ENCODE results near the gene BCL7B.

The BCL7B gene

GRCh38 chr7:73520673-73521635, 36.5 kb downstream of the BCL7B start:
- Histone ChIP-seq H3K9me3 (ENCODE audit: control insufficient read depth in 2 of 2, low read length in 2 of 2) (no peaks in the 10 kb centered on the region), H3K27ac (ENCODE audit: low read depth in 2 of 2, low read length in 2 of 2) (peak overlapping the region; percentile 93), H3K4me3 (ENCODE audit: low read length in 2 of 2) (peak overlapping the region; percentile 83 to 95), H3K36me3 (ENCODE audit: control insufficient read depth in 2 of 2, insufficient read depth in 2 of 2, low read length in 2 of 2) (peaks cover 8% of the 10 kb centered on the region in 2 donors), H3K4me1 (ENCODE audit: control insufficient read depth in 2 of 2, insufficient read depth in 2 of 2, low read length in 2 of 2) (peaks cover 11 to 13% of the 10 kb centered on the region in 2 donors), H3K9ac (ENCODE audit: low read depth in 1 of 2, low read length in 2 of 2) (peak overlapping the region; percentile 78 to 85), H3K27me3 (ENCODE audit: control insufficient read depth in 2 of 2, insufficient read depth in 2 of 2, low read length in 2 of 2) (no peaks in the 10 kb centered on the region)

- H3K9ac ChIP-seq (ENCODE audit: low read depth in 1 of 2, low read length in 2 of 2) = peak overlapping the region in 1 of 2 donors; percentile 78
- H3K27ac ChIP-seq (ENCODE audit: low read depth in 2 of 2, low read length in 2 of 2) = no peak overlapping the region
Observed at GRCh38 chr7:73519867-73520672, 37.4 kb downstream of the BCL7B start.

DNA sequence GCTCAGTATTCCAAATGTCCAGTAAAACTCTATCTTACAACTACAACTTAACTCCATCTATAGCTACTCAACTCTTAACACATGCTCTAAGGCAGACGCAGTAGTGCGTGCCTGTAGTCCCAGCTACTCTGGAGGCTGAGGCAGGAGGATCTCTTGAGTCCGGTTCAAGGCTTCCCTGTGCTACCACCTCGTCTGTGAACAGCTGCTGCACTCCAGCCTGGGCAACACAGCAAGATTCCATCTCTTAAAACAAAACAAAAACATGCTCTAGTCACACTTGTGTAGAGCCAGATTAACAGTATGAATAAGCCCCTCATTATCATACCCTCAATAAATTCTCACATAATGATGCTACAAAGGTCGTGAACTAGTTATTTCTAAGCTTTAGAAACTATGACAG, 39.0 kb downstream of the BCL7B start:
- Histone ChIP-seq H3K4me3 (ENCODE audit: low read length in 2 of 2) (no peak overlapping the region), H3K27me3 (ENCODE audit: control insufficient read depth in 2 of 2, insufficient read depth in 2 of 2, low read length in 2 of 2) (no peaks in the 10 kb centered on the region), H3K27ac (ENCODE audit: low read depth in 2 of 2, low read length in 2 of 2) (no peak overlapping the region), H3K36me3 (ENCODE audit: control insufficient read depth in 2 of 2, insufficient read depth in 2 of 2, low read length in 2 of 2) (peaks cover 16 to 18% of the 10 kb centered on the region in 2 donors), H3K4me1 (ENCODE audit: control insufficient read depth in 2 of 2, insufficient read depth in 2 of 2, low read length in 2 of 2) (peaks cover 11 to 13% of the 10 kb centered on the region in 2 donors), H3K9ac (ENCODE audit: low read depth in 1 of 2, low read length in 2 of 2) (no peak overlapping the region), H3K9me3 (ENCODE audit: control insufficient read depth in 2 of 2, low read length in 2 of 2) (no peaks in the 10 kb centered on the region)

More at GRCh38 chr7:73519867-73520672, 37.4 kb downstream of the BCL7B start:
- peak overlapping the region; percentile 8 to 83 for H3K4me3 ChIP-seq (ENCODE audit: low read length in 2 of 2)
- H3K4me1 ChIP-seq (ENCODE audit: control insufficient read depth in 2 of 2, insufficient read depth in 2 of 2, low read length in 2 of 2) = peaks cover 11 to 13% of the 10 kb centered on the region in 2 donors
- H3K9me3 ChIP-seq (ENCODE audit: control insufficient read depth in 2 of 2, low read length in 2 of 2) = no peaks in the 10 kb centered on the region
- H3K27me3 ChIP-seq (ENCODE audit: control insufficient read depth in 2 of 2, insufficient read depth in 2 of 2, low read length in 2 of 2) = no peaks in the 10 kb centered on the region
- peaks cover 12 to 14% of the 10 kb centered on the region in 2 donors for H3K36me3 ChIP-seq (ENCODE audit: control insufficient read depth in 2 of 2, insufficient read depth in 2 of 2, low read length in 2 of 2)

DNA sequence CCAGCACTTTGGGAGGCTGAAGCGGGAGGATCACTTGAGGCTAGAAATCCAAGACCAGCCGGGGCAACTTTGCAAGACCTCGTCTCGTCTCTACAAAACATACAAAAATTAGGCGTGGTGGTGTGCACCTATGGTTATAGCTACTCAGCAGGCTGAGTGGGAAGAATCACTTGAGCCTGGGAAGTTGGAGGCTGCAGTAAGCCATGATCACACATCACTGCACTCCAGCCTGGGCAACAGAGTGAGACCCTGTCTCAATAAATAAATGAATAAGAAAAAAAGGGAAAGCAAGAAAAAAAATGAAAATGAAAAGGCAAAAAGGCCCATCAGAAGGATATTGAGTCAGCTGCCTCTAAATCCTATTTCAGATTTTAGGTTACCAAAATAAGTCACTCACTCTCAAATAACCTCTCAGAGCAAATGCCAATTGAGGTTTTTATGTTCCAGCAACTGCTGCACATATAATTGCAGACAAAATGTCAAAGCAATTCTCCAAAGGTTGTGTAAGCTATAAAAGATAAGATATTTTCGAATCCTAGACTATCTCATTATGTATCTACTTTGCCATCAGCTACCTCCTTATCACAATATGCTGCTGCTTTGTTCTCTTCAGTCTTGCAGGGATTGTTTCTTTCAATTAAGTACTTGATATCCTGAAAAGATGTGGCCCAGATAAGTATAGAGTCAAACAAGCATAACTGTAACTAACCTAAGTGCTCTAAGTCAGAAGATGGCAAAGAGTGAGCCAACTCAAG, 40.1 kb downstream of the BCL7B start:
- Histone ChIP-seq H3K27me3 (ENCODE audit: control insufficient read depth in 2 of 2, insufficient read depth in 2 of 2, low read length in 2 of 2) (no peaks in the 10 kb centered on the region), H3K4me1 (ENCODE audit: control insufficient read depth in 2 of 2, insufficient read depth in 2 of 2, low read length in 2 of 2) (peaks cover 9 to 11% of the 10 kb centered on the region in 2 donors), H3K9me3 (ENCODE audit: control insufficient read depth in 2 of 2, low read length in 2 of 2) (no peaks in the 10 kb centered on the region), H3K9ac (ENCODE audit: low read depth in 1 of 2, low read length in 2 of 2) (no peak overlapping the region), H3K4me3 (ENCODE audit: low read length in 2 of 2) (no peak overlapping the region), H3K27ac (ENCODE audit: low read depth in 2 of 2, low read length in 2 of 2) (no peak overlapping the region), H3K36me3 (ENCODE audit: control insufficient read depth in 2 of 2, insufficient read depth in 2 of 2, low read length in 2 of 2) (peaks cover 16 to 24% of the 10 kb centered on the region in 2 donors)

DNA sequence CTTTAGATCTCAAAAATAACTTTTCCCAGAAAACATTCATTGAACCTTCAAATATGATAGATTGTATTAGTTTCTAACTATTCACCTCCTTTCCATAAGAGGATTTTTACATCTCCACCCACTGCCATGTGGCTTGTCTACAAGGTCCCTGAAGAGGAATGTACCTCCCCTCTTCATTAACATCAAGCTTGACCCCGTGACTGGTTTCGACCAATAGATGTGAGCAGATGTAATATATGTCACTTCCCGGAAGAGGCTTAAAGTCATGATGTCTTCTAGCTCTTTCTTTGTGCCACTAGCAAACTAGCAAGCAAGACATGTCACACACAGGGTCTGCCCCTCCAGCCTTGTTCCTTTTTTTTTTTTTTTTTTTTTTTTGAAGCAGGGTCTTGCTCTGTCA, 42.3 kb downstream of the BCL7B start:
- H3K27me3 ChIP-seq (ENCODE audit: control insufficient read depth in 2 of 2, insufficient read depth in 2 of 2, low read length in 2 of 2) = no peaks in the 10 kb centered on the region
- peaks cover 22 to 31% of the 10 kb centered on the region in 2 donors for H3K36me3 ChIP-seq (ENCODE audit: control insufficient read depth in 2 of 2, insufficient read depth in 2 of 2, low read length in 2 of 2)

DNA sequence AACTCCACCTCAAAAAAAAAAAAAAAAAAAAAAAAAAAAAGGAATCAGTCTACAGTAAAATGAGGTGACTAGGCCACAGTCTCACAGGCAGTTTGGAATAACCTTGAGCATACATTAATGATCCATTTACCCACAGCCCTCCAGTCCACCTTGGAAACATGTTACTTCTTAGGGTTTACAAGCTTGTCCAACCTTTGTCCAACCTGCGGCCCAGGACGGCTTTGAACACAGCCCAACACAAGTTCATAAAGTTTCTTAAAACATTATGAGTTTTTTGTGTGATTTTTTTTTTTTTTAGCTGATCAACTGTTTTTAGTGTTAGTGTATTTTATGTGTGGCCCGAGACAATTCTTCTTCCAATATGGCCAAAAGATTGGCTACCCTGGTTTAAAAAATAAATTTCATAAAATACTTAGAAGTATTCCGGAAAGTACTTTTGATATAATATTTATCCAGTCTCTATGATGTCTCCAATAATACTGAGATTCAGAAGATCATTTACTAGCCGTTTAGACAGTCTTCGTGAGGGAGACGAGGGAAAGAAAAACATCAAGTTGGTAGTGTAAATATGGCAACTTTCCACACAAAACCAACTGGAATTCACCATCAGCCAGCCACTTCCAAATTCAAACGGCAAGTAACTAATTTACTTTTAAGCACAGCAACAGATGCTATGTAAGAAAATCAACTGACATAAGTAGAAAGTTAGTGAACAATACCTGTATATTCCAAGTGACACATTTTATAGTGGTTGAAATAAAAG, 45.3 kb downstream of the BCL7B start:
- Histone ChIP-seq H3K36me3 (ENCODE audit: control insufficient read depth in 2 of 2, insufficient read depth in 2 of 2, low read length in 2 of 2) (peaks cover 35 to 47% of the 10 kb centered on the region in 2 donors), H3K4me1 (ENCODE audit: control insufficient read depth in 2 of 2, insufficient read depth in 2 of 2, low read length in 2 of 2) (no peaks in the 10 kb centered on the region)

More for the DNA sequence above, 42.3 kb downstream of the BCL7B start:
- no peak overlapping the region for H3K4me3 ChIP-seq (ENCODE audit: low read length in 2 of 2)
- H3K4me1 ChIP-seq (ENCODE audit: control insufficient read depth in 2 of 2, insufficient read depth in 2 of 2, low read length in 2 of 2) = peaks cover 5% of the 10 kb centered on the region in 2 donors
- H3K27ac ChIP-seq (ENCODE audit: low read depth in 2 of 2, low read length in 2 of 2) = no peak overlapping the region
- no peak overlapping the region for H3K9ac ChIP-seq (ENCODE audit: low read depth in 1 of 2, low read length in 2 of 2)
- no peaks in the 10 kb centered on the region for H3K9me3 ChIP-seq (ENCODE audit: control insufficient read depth in 2 of 2, low read length in 2 of 2)

DNA sequence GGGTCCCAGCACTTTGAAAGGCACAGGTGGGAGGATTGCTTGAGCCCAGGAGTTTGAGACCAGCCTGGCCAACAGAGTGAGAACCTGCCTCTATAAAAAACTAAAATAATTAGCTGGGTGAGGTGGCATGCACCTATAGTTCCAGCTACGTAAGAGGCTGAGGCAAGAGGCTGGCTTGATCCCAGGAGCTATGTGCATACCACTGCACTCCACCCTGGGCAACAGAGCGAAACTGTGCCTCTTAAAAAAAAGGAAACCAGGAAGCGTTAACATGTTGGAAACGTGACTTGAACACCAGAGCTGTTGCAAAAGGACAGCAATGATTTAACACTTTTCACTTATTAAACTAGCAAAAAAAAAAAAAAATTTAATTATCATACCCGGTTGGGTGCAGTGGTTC, 48.0 kb downstream of the BCL7B start:
- no peaks in the 10 kb centered on the region for H3K27me3 ChIP-seq (ENCODE audit: control insufficient read depth in 2 of 2, insufficient read depth in 2 of 2, low read length in 2 of 2)
- no peaks in the 10 kb centered on the region for H3K9me3 ChIP-seq (ENCODE audit: control insufficient read depth in 2 of 2, low read length in 2 of 2)
- no peak overlapping the region for H3K9ac ChIP-seq (ENCODE audit: low read depth in 1 of 2, low read length in 2 of 2)
- no peak overlapping the region for H3K27ac ChIP-seq (ENCODE audit: low read depth in 2 of 2, low read length in 2 of 2)
- no peak overlapping the region for H3K4me3 ChIP-seq (ENCODE audit: low read length in 2 of 2)
- H3K36me3 ChIP-seq (ENCODE audit: control insufficient read depth in 2 of 2, insufficient read depth in 2 of 2, low read length in 2 of 2) = peaks cover 43 to 52% of the 10 kb centered on the region in 2 donors
- H3K4me1 ChIP-seq (ENCODE audit: control insufficient read depth in 2 of 2, insufficient read depth in 2 of 2, low read length in 2 of 2) = no peaks in the 10 kb centered on the region

More for the DNA sequence above, 45.3 kb downstream of the BCL7B start:
- Histone ChIP-seq H3K9ac (ENCODE audit: low read depth in 1 of 2, low read length in 2 of 2) (no peak overlapping the region), H3K4me3 (ENCODE audit: low read length in 2 of 2) (no peak overlapping the region), H3K27me3 (ENCODE audit: control insufficient read depth in 2 of 2, insufficient read depth in 2 of 2, low read length in 2 of 2) (no peaks in the 10 kb centered on the region), H3K27ac (ENCODE audit: low read depth in 2 of 2, low read length in 2 of 2) (no peak overlapping the region), H3K9me3 (ENCODE audit: control insufficient read depth in 2 of 2, low read length in 2 of 2) (no peaks in the 10 kb centered on the region)

DNA sequence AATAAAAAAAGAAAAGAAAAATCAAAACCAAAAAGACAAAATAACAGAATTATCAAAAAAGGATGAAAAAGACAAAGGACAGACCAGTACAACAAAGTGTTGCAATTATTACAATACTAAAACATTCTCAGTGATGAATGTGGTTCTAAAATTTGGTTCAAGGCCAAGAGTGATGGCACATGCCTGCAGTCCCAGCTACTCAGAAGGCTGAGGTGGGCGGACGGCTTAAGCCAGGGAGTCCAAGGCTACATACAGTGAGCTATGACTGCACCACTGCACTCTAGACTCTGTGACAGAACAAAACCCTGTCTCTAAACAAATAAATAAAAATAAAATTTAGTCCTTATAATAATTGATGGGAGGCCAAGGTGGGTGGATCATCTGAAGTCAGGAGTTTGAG, 49.9 kb downstream of the BCL7B start:
- no peaks in the 10 kb centered on the region for H3K27me3 ChIP-seq (ENCODE audit: control insufficient read depth in 2 of 2, insufficient read depth in 2 of 2, low read length in 2 of 2)
- no peak overlapping the region for H3K27ac ChIP-seq (ENCODE audit: low read depth in 2 of 2, low read length in 2 of 2)
- H3K4me3 ChIP-seq (ENCODE audit: low read length in 2 of 2) = no peak overlapping the region
- no peaks in the 10 kb centered on the region for H3K9me3 ChIP-seq (ENCODE audit: control insufficient read depth in 2 of 2, low read length in 2 of 2)
- H3K4me1 ChIP-seq (ENCODE audit: control insufficient read depth in 2 of 2, insufficient read depth in 2 of 2, low read length in 2 of 2) = no peaks in the 10 kb centered on the region
- H3K9ac ChIP-seq (ENCODE audit: low read depth in 1 of 2, low read length in 2 of 2) = no peak overlapping the region
- H3K36me3 ChIP-seq (ENCODE audit: control insufficient read depth in 2 of 2, insufficient read depth in 2 of 2, low read length in 2 of 2) = peaks cover 60% of the 10 kb centered on the region in 2 donors

DNA sequence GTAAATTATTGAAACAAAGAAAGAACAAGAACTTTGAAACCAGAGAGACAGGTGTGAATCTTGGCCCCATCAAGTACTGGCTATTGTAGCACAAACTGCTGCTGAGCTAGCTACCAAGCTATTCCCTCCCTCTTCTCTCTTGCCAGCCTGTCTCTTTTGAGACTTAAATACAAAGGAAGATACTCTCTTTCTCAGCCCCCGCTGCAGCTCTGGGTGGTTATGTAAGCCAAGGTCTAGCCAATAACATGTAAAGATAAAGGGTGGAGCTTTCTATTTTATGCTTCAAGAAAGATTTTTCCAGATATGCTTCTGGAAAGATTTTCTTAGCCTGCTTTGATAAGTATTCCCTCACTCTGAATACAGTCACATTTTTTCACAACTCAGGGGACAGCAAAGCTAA, 52.6 kb downstream of the BCL7B start:
- H3K4me1 ChIP-seq (ENCODE audit: control insufficient read depth in 2 of 2, insufficient read depth in 2 of 2, low read length in 2 of 2) = no peaks in the 10 kb centered on the region
- no peaks in the 10 kb centered on the region for H3K9me3 ChIP-seq (ENCODE audit: control insufficient read depth in 2 of 2, low read length in 2 of 2)
- no peaks in the 10 kb centered on the region for H3K27me3 ChIP-seq (ENCODE audit: control insufficient read depth in 2 of 2, insufficient read depth in 2 of 2, low read length in 2 of 2)
- no peak overlapping the region for H3K27ac ChIP-seq (ENCODE audit: low read depth in 2 of 2, low read length in 2 of 2)
- H3K4me3 ChIP-seq (ENCODE audit: low read length in 2 of 2) = no peak overlapping the region
- no peak overlapping the region for H3K9ac ChIP-seq (ENCODE audit: low read depth in 1 of 2, low read length in 2 of 2)
- H3K36me3 ChIP-seq (ENCODE audit: control insufficient read depth in 2 of 2, insufficient read depth in 2 of 2, low read length in 2 of 2) = peaks cover 59 to 67% of the 10 kb centered on the region in 2 donors
